Keratinocyte (primary cell): ENCODE data around the gene NCK2. TPM values are rescaled to one million over a fixed set of nuclear protein-coding genes. Genes with fewer than 3 reads are reported as not detected.

Experiments used
- DNase-seq: peaks from one replicate; pipeline ENCODE4 v3.0.0-alpha.2; 2011; ENCODE audit warnings: low read depth, missing footprints, low spot score
- FAIRE-seq: peaks from 2 replicates; lab custom pipeline; 2011; peaks lifted over from hg19 to GRCh38; lab: Jason Lieb, UNC
- H2AFZ ChIP-seq: 2 replicates; pipeline ENCODE4 v1.6.0; 2012; ENCODE audit warnings: low read length, control low read depth, inconsistent platforms; ENCODE audit not compliant: control insufficient read depth
- H3K27ac ChIP-seq: 2 replicates; pipeline ENCODE4 v1.5.1; 2011; ENCODE audit warnings: low read length; ENCODE audit not compliant: control insufficient read depth, insufficient read depth
- H3K27me3 ChIP-seq: 3 replicates; pipeline ENCODE4 v1.6.0; 2011; ENCODE audit warnings: low read length; ENCODE audit not compliant: control insufficient read depth, insufficient read depth; ENCODE audit errors: extremely low read depth
- H3K36me3 ChIP-seq, 2 experiments: 2 replicates in 1 of 2; 3 replicates in 1 of 2; pipeline ENCODE4 v1.5.1; 2011; ENCODE audit warnings: low read length in 2 of 2, mild to moderate bottlenecking in 1 of 2; ENCODE audit not compliant: control insufficient read depth in 2 of 2, insufficient read depth in 2 of 2; ENCODE audit errors: extremely low read depth in 1 of 2
- H3K4me1 ChIP-seq: 3 replicates; pipeline ENCODE4 v1.5.1; 2011; ENCODE audit warnings: low read length; ENCODE audit not compliant: control insufficient read depth, insufficient read depth; ENCODE audit errors: extremely low read depth
- H3K4me2 ChIP-seq: 3 replicates; pipeline ENCODE4 v1.6.0; 2011; ENCODE audit warnings: low read depth, low read length; ENCODE audit not compliant: control insufficient read depth, insufficient read depth; ENCODE audit errors: extremely low read depth
- H3K4me3 ChIP-seq, 3 experiments: fragments of 200-600 bp in 1 of 3; sonication (generic) in 1 of 3; 2 replicates in 2 of 3; 3 replicates in 1 of 3; pipeline ENCODE4 v1.5.1; 2011 to 2016; ENCODE audit warnings: low read length in 3 of 3, mild to moderate bottlenecking in 3 of 3, control low read depth in 2 of 3, inconsistent platforms in 1 of 3, low read depth in 1 of 3, mixed read lengths in 1 of 3, mixed run types in 1 of 3, moderate library complexity in 1 of 3; ENCODE audit not compliant: control insufficient read depth in 2 of 3, insufficient read depth in 2 of 3; ENCODE audit errors: extremely low read depth in 1 of 3
- H3K79me2 ChIP-seq: 2 replicates; pipeline ENCODE4 v1.6.0; 2012; ENCODE audit warnings: low read length; ENCODE audit not compliant: control insufficient read depth, insufficient read depth
- H3K9ac ChIP-seq: 3 replicates; pipeline ENCODE4 v1.6.0; 2011; ENCODE audit warnings: low read length; ENCODE audit not compliant: control insufficient read depth, insufficient read depth; ENCODE audit errors: extremely low read depth
- H3K9me1 ChIP-seq: 3 replicates; pipeline ENCODE4 v1.6.0; 2011; ENCODE audit warnings: low read length; ENCODE audit not compliant: control insufficient read depth, insufficient read depth; ENCODE audit errors: extremely low read depth
- H3K9me3 ChIP-seq: 2 replicates; pipeline ENCODE4 v1.5.1; 2012; ENCODE audit warnings: low read depth, low read length; ENCODE audit not compliant: control insufficient read depth
- H4K20me1 ChIP-seq: 3 replicates; pipeline ENCODE4 v1.6.0; 2011; ENCODE audit warnings: low read length; ENCODE audit not compliant: control insufficient read depth, insufficient read depth; ENCODE audit errors: extremely low read depth
- EZH2 ChIP-seq: IDR thresholded peaks from one replicate; pipeline ENCODE4 v1.6.1; 2012; ENCODE audit warnings: inconsistent platforms, mild to moderate bottlenecking, low read length, moderate library complexity
- dilution Hi-C: fragments of 300-500 bp; cut with MboI; formaldehyde crosslinking; loops from one replicate; pipeline ENCODE4 v1.7.0; 2020; ENCODE audit warnings: low sequenced_read_pairs; ENCODE audit not compliant: extremely low pct_ligation_motif_present
- polyA plus RNA-seq, 5 experiments: library from polyadenylated mRNA; depleted of rRNA in 3 of 5; stranded (reverse) in 3 of 5; stranded (forward) in 1 of 5; unstranded in 1 of 5; fragments of >200 nt; gene quantifications; 1 replicate in 1 of 5; 2 replicates in 3 of 5; 3 replicates in 1 of 5; pipeline versions ENCODE4 v1.2.1 to v1.2.3, GENCODE V29; 2011 to 2012; ENCODE audit warnings: missing spikeins in 2 of 5, low read depth in 1 of 5, low replicate concordance in 1 of 5
- TF ChIP-seq, protein P1 (sequence below), 3 experiments: IDR thresholded peaks in 1 of 3; conservative IDR thresholded peaks in 1 of 3; optimal IDR thresholded peaks in 1 of 3; 2 replicates in 2 of 3; 3 replicates in 1 of 3; pipeline versions ENCODE3 to v1.5.1; 2011; ENCODE audit warnings: low read length in 3 of 3, mild to moderate bottlenecking in 3 of 3, moderate library complexity in 2 of 3, control low read depth in 1 of 3, inconsistent platforms in 1 of 3; ENCODE audit not compliant: insufficient read depth in 2 of 3; ENCODE audit errors: extremely low read depth in 1 of 3

Gene NCK2
- polyA plus RNA-seq, 1 donor (not counting 4 experiments of a cell fraction or from before 2014, with no cell fraction given), result 31.4 TPM

DNA sequence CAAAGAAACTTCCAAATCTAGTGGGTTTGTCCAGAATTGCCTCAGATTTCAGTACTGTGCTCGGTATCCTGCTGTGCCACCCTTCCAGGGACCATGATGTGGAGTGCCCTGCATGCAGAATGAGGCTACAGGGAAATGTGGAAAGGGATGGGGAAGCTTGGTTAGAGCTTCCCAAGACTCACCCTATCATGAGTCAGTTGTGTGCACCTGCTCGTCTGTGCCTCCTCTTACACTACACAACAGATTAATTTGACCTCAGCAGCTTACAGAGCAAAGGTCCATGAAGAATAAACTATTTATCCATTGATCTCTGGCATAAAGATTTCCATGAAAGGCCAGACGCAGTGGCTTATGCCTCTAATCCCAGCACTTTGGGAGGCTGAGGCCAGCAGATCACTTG is 21.3 kb upstream of the NCK2 start:
- no peak overlapping the region for H3K4me2 ChIP-seq
- H4K20me1 ChIP-seq, result no peaks in the 10 kb centered on the region
- FAIRE-seq, result no peak
- TF ChIP-seq, protein P1, sequence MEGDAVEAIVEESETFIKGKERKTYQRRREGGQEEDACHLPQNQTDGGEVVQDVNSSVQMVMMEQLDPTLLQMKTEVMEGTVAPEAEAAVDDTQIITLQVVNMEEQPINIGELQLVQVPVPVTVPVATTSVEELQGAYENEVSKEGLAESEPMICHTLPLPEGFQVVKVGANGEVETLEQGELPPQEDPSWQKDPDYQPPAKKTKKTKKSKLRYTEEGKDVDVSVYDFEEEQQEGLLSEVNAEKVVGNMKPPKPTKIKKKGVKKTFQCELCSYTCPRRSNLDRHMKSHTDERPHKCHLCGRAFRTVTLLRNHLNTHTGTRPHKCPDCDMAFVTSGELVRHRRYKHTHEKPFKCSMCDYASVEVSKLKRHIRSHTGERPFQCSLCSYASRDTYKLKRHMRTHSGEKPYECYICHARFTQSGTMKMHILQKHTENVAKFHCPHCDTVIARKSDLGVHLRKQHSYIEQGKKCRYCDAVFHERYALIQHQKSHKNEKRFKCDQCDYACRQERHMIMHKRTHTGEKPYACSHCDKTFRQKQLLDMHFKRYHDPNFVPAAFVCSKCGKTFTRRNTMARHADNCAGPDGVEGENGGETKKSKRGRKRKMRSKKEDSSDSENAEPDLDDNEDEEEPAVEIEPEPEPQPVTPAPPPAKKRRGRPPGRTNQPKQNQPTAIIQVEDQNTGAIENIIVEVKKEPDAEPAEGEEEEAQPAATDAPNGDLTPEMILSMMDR (optimal IDR thresholded peaks at IDR 0.05 in 1 of 3, IDR thresholded peaks at IDR 0.05 in 1 of 3, conservative IDR thresholded peaks at IDR 0.05 in 1 of 3; ENCODE audit: extremely low read depth in 1 of 3, insufficient read depth in 2 of 3, low read length in 3 of 3), result no peak
- TF ChIP-seq EZH2, result no peak
- peaks cover 4% of the 10 kb centered on the region for H3K9me3 ChIP-seq
- no peak overlapping the region for H2AFZ ChIP-seq
- no peaks in the 10 kb centered on the region for H3K79me2 ChIP-seq
- H3K27me3 ChIP-seq, result no peaks in the 10 kb centered on the region
- no peaks in the 10 kb centered on the region for H3K4me1 ChIP-seq
- H3K4me3 ChIP-seq, result no peak overlapping the region
- no peaks in the 10 kb centered on the region for H3K36me3 ChIP-seq
- no peak overlapping the region for H3K9ac ChIP-seq
- dilution Hi-C loops, result no loop called here
- H3K27ac ChIP-seq, result no peak overlapping the region
- H3K9me1 ChIP-seq, result no peaks in the 10 kb centered on the region
- no peak for DNase-seq

DNA sequence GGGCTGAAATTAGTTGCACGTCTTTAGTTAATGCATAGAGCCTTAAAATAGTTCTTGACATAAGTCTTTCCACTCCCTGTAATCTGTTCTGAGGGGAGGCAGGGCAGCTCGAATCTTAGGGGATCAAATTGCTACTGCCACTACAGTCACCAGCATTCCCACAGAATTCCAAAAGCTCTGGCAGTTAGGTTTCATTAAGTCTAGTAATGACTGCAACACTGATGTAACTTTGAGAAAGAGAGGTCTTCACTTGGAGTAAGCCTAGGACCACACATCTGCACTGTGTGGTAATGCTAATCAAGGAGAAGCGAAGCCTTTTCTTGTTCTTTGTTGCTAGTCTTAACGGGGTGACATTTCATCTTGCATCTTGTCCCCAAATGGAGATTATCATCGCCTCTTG is 19.3 kb upstream of the NCK2 start:
- H3K27me3 ChIP-seq, result no peaks in the 10 kb centered on the region
- H3K79me2 ChIP-seq, result no peaks in the 10 kb centered on the region
- H3K4me2 ChIP-seq, result no peak overlapping the region
- peaks cover 4% of the 10 kb centered on the region for H3K9me3 ChIP-seq
- H2AFZ ChIP-seq, result no peak overlapping the region
- no peak overlapping the region for H3K9ac ChIP-seq
- H3K4me1 ChIP-seq, result no peaks in the 10 kb centered on the region
- H3K9me1 ChIP-seq, result no peaks in the 10 kb centered on the region
- no peak overlapping the region for H3K4me3 ChIP-seq
- DNase-seq (no peak), FAIRE-seq (no peak)
- H4K20me1 ChIP-seq, result no peaks in the 10 kb centered on the region
- no peaks in the 10 kb centered on the region for H3K36me3 ChIP-seq
- TF ChIP-seq, protein P1 (optimal IDR thresholded peaks at IDR 0.05 in 1 of 3, IDR thresholded peaks at IDR 0.05 in 1 of 3, conservative IDR thresholded peaks at IDR 0.05 in 1 of 3; ENCODE audit: extremely low read depth in 1 of 3, insufficient read depth in 2 of 3, low read length in 3 of 3), result no peak
- TF ChIP-seq EZH2, result no peak
- no peak overlapping the region for H3K27ac ChIP-seq
- dilution Hi-C loops, result no loop called here
